ENCODE results near the gene TRIM40.

The TRIM40 gene

DNA sequence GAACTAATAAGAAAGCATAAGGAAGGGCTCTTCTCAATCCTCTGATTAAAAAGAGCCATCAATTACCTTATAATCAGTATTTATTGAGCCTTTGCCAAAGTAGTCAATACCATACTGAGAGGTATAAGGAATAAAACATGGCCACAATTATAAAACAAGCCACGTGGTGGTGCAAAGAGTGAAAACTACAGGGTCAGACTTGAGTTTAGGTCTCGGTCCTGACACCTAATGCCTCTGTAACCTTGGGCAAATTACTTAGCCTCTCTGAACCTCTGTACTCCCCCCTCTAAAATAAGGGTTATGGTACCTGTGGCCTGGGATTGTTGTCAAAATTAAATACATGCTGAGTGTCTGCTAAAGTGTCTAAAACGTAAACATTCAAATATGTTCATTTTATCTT lies 13.3 kb downstream of the TRIM40 start:
- no peak for DNase-seq (ENCODE audit: low read depth in 2 of 2)

DNA sequence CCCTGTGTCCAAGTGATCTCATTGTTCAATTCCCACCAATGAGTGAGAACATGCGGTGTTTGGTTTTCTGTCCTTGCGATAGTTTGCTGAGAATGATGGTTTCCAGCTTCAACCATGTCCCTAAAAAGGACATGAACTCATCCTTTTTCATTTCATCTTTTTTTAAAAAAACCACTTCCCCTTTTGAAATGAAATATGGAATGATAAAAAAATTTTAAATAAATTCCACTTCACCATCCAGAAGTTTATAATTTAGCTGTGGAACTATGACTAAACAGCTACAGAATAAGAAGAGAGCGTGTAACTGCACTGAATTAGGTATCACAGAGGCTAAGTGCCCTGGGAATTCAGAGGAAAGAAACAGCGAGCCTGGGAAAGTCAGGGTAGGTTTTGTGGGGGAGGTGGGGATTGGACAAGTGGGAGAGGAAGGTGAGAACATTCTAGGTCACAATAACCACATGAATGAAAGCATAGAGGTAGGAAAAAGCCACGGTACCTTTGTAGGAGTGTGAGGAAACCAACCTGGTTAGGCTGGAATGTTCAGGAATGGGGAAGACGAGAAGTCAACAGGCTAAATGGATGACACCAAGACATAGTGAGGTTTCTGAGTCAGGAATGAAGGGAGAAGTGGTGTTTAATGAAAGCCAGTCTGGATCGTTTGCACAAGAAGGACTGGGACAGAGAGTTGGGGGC lies 14.1 kb downstream of the TRIM40 start:
- no peak for DNase-seq (ENCODE audit: low read depth in 2 of 2)

DNA sequence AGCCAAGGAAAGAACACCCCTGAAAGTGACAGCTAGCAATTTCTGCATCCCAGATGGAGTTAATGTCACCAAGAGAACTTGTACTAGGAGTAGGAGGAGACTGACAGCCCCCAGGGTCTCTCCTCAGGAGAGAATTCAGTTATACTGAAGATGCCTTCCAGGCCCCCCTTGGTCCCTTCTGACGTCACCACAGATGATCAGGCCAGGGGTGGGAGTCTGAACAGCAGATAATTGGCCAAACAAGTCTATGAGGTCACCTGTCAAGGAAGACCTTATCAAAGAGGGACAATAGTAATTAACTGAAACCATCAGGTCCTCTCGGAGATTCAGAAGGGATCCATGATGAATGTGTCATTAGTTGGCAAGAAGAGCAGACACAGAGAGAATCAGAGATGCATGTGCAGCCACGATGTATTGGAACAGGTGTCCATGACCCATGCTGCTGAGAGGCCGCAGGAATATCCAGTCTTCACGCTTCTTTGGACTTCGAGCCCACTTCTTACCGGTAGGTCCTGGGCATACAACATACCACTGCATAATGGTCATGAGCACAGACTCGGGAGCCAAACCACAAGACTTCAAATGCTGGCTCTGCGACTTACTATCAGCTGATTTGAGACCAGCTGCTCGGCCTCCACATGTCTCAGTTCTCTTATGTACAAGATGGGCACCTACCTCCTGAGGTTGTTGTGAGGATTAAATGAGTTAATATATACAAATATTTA lies 14.9 kb downstream of the TRIM40 start:
- no peak for DNase-seq (ENCODE audit: low read depth in 2 of 2)

DNA sequence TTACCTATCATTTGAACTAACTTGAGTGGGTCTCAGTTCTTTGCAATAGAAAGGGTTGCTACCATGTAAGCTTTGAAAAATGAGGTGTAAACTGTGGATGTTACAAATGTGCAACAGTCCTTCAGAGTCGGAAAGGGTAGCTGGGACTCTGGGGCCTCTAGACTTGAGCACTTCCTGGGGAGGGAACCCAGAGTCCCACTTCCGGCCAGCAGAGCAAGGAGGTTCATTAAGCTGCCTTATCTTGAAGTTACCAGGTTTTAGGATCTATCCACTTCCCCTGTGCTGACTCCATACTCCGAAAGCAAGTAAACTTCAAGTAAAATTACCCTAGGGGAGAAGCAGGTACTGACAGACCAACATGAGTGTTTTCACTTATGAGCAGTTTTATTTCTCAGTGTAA lies 15.6 kb downstream of the TRIM40 start:
- DNase-seq (ENCODE audit: low read depth in 2 of 2) = no peak

DNA sequence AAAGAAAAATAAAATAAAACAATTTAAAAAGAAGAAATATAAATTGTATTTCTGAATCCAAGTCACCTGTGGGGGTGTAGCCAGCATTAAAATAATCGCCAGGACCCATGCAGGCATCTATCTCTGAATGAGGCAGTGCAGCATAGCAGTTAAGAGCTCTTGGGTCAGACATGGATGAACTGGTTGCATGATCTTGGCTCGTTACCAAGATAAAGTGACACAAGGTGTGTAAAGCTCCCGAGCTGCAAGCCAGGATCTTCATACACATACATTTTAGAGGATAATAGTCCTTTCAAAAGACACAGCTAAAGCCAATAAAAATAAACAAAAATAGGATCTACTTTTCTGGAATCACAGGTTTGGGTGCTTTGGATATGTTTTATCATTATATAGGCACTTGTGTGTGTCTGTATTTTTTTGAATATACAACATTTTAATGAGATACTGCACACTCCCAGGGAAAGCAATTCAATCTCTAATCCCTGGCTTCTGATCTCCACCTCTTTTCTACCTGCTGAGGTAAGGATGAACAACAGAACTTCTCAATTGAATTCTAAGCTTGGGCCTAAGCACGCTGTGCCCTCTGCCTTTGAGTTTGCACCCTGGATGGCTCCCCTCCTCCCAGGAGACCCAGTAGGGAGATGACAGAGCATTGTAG lies 16.2 kb downstream of the TRIM40 start:
- DNase-seq (ENCODE audit: low read depth in 2 of 2) = no peak

DNA sequence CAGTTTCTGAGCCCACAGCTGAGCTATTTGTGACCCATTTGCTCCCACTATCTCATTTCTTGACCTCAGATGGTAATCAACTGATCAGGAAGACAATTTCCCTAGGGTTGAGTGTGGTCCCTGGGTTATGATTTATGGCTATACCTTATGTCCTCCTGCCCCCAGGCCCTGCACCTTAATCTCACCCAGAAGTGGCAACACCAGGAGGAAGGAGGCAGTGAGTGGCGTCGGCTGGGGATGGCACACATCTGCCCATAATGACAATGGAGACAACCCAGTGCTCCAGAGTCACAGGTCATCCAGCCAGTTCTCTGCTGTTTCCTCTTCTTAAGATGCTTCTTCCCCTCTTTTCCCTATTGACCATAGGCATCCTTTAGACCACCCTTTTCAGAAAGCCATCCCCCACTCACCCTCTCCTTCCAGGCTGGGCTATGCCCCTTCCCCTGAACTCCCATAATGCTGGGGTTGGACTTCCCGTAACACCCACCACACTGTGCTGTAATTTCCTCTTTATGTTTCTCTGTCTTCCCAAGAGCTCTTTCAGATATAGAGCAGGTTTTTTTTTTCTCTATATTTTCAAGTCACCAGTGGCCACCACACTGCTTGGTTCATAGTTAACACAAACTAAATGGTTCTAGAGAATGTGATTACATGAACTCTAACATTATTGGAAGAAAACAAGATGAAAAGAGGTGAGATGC lies 17.1 kb downstream of the TRIM40 start:
- no peak for DNase-seq (ENCODE audit: low read depth in 2 of 2)

DNA sequence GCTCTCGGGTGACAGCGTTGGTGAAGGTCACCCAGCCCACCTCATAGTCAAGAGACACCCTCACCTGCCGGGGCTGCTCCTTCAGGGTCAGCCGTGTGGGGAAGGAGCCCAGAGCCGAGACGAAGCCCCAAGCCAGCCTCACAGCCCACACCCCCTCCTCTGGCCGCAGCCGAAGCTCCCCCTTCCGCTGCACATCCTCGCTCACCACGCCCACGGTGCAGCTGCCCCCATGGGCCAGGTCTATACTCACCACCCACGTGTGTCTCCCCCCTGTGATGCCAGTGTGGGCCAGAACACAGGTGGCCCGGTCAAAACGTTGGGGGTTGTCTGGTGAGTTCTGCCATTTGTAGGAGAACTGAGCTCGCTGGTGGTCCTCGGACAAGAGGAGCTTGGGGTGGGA lies 18.1 kb downstream of the TRIM40 start:
- DNase-seq (ENCODE audit: low read depth in 2 of 2) = no peak

DNA sequence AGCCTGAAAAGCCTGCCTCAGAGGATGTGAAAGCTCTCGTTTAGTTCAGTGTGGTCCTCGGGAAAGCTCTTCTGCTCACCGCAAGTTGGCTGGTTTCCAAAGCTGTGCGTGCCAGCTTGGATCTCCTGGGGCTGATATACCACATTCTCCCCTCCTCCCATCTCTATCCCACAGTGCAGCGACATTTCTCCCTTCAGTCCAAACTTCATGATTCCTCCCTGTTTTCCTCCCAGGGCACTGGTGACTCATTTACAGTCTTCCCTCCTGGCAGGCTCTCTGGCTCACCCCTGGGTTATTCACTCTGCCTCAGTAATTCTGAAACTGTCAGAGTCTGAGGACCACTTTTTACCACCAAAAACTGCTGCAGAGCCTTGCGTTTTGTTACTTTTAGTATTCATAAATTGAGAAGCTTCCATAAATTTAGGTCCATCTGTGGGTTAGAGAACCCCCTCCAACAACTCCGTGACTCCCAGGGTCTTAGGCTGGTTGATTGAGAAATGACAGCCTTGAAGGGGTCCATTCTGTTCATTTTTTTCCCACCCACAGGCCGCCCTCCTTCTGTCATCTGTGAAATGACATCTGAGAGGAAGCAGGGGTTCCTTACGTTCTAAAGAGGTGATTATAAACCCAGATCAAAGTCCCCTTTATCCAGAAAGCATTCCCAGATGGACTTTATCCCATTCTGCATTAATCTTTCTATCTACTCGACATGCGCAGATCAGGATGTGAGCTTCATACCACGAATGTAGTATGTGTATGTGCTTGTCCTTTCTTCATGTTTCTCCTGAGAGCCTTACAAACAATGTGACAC lies 19.0 kb downstream of the TRIM40 start:
- DNase-seq (ENCODE audit: low read depth in 2 of 2) = no peak

DNA sequence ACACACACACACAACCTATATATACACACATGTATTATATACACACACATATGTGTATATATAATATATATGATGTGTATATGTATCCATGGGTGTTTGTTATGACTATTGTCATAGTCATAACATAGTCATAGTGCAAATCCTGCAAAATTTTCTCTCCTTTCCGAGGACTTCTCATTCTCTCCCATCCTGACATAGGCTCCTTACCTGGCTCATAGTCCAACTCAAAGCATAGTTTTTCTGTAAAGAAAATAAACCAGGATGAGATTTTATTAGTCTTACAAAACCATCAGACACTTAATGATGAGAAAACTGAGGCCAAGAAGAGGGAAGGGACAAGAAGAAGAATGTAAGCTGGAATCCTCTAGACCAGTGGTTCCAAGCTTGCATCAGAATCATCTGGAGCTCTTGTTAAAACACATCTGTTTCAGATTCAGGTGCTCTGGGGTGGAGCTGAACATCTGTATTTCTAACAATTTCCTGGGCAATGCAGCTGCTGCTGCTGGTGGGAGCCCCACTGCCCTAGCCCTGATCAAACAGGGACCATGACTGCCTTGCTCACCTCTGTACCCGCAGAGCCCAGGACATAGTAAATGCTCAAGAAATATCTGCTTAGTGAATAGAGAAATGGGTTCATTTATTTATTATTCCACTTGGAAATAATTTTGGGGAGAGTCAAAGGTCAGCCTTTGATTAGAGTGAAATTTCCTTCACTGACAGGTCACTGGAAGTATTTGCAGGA lies 19.8 kb downstream of the TRIM40 start:
- no peak for DNase-seq (ENCODE audit: low read depth in 2 of 2)

DNA sequence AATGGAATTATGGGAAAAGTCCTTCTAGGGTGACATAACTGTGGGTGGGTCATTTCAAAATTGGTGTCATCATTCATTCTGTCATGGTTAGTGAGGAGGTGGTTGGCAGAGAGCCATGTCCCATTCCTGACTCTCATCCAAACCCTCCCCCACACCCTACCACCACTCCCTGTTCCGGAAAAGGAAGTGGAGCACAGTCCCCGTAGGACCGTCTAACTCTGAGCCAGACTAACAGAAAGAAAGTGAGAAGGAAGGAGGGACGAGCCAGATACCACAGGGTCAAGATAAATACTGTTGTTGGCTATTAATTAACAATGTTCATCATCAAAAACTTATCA lies 20.3 kb downstream of the TRIM40 start:
- DNase-seq (ENCODE audit: low read depth in 2 of 2) = no peak

DNA sequence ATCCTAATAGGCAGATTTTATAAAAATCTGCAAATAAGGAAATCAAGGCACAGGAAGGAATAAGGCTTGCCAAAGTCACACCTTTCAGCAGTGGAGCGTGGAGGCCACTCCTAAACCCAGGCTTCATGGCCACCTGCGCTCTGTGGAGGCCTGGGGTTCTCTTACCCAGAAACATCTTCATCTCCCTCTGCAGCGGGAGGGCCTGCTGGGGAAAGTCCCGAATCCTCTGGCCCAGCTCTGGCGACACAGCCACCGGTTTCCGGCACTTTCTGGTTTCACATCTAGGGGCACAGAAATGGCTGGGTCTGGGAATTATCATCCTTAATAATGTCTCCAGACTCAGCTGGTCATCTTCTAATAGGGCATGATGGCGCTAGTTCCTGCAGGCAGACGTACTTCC lies 20.8 kb downstream of the TRIM40 start:
- no peak for DNase-seq (ENCODE audit: low read depth in 2 of 2)

DNA sequence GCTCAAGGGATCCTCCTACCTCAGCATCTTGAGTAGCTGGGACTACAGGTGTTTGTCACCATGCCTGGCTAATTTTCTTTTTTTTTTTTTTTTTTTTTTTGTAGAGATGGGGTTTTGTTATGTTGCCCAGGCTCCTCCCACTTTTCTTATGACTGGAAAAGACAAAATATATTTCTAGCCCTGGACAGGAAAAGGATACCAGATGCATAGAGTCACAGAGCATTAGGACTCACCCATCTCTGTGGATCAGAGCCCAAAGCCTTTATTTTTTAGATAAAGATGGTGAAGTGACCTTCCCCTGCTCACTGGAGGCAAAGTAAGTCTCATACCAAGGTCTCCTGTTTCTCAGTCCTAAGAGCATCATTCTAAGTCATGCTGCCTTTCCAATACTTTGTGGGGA lies 21.6 kb downstream of the TRIM40 start:
- DNase-seq (ENCODE audit: low read depth in 2 of 2) = no peak

DNA sequence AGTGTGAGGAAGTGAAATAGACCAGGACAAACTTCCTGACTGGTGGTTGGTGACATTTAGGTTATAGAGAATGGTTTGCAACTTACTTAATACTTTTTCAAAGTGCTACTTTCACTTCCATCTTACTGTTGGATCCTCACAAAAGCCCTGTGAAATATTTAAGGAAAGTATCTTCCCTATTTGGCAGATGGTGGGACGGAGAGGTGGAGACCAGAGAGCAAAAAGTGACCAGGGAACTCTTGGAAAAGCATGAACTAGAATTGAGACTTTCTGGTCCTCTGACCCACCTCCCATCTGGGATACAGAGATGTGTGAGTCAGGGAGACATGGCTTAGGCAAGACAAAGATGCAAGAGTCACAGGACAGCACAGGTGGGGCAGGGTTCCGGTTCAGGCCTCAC lies 22.1 kb downstream of the TRIM40 start:
- DNase-seq (ENCODE audit: low read depth in 2 of 2) = no peak

DNA sequence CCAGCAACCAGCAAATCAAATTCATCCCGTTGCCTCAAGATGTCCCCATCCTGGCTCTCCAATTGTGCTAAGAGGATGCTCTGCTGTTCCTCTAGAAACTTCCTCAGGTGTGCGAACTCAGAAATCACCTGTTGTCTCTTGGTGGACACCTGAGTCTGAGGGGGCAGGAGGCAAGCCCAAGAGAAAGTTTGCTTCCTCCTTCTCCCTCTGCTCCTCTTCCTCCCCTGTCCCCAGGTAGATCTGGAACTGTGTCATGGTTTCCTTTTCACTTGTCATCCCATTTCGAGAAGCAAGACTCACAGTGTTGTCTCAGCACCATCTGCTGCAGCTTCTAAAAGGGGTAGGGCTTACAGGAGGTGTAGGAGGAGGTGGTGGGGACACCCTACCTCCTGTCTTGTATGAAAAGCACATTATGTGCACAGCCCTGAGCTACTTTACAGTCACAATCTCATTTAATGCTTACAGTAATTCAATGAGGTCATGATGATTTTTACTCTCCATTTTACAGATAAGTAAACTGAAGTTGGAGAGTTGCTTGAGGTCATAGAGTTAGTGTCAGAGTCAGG lies 22.6 kb downstream of the TRIM40 start:
- no peak for DNase-seq (ENCODE audit: low read depth in 2 of 2)

DNA sequence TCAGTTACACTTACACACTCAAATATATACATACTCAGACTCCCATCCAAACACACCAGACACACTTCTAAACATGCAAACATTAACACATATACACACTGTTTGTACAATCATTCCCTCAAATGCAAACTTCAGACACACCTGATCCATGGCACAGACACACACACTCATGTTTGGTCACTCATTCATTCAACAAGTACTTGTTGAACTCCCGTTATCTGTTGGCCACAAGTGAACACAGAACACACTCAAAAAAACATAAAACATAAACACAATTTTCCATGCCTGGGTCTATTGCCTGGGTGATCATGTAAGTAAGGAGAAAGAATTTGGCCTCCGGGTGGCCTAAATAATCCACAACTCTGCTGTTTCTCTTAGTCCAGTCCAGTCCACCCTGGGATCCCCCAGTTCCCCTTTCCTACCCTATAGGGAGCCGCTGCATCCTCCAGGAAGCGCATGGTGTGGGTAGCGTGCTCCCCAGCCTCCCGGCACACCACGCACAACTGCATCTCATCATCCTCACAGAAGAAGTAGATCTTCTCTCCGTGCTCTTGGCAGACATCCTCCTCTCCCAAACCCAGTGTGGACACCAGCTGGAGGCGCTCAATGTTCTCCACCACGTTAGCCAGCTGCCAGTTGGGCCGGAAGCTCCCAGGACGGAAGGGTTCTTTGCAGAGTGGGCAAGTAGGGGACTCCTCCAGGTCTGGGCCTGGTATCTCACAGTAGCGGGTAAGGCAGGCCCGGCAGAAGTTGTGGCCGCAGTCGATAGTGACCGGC lies 24.3 kb downstream of the TRIM40 start:
- no peak for DNase-seq (ENCODE audit: low read depth in 2 of 2)

DNA sequence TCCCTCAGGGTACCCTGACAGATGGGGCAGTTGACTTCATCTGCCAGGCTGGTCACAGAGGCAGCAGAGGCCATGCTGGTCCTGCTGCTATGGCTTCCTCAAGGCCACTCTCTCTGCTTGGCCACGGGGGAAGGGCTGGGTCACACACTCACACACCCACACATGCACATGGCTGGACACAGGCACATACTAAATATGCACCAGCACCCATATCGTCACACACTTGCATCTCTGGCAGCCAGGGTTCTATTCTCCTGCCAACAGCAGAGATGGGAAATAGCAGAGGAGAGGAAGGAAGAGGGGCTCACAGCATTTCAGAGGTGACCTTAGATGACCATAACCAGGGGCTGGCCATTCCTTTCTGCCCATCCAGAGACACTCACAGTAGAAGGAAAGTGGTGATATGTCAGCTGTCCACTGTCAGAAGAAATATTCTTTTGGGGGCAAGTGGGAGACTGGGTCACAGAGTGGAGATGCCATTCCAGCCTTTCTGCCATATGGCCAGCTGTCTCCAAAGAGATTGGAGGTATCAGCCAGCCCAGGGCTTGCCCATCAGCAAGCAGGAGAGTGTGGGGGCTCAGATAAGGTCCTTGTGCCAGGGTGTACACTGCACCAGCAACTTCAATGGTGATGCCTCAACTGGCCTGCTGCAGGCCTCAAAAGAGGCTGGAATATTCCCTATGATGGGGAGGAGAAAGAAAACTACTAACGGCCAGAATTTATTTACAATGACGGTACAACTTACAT lies 25.0 kb downstream of the TRIM40 start, which contains the start of gene TRIM10:
Gene TRIM10 (minus strand): TSS at position 427 of the 747 bp plus-strand sequence. CDS start 353 bp downstream, at position 74.
- no peak for DNase-seq (ENCODE audit: low read depth in 2 of 2)

DNA sequence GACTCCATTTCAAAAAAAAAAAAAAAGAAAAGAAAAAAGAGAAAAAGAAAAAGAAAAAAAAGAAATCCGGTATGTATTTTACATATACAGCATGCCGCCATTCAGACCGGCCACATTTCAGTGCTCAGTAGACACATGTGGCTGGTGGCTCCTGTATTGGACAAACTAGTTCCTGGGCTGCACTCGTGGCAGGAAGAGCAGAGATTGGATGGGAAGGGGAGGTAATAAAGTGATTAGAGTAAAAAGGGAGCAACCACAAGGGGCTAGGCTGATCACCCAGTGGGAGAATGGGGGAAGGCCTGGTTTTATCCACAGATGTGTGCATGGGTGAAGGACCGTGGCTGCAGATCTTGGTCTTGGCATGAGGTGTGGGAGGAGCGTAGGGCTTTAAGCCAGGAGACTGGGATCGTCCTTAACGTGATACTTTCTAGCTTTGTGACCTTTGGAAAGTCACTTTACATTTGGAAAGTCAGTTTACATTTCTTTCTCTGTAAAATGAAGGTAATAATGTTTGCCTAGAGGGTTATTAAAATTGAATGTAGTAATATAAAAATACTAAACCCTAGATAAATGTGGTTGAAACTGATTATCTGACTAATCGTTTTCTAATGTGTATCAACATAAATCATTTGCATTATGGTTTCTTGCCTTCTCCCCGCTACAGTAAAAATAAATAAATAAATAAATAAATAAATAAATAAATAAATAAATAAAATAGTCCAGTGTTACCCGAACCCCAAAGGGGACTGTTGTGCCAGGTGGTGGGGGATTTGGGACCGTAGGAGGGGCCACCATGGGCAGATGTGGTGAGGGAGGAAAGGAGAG lies 26.5 kb downstream of the TRIM40 start:
- DNase-seq (ENCODE audit: low read depth in 2 of 2) = no peak

Measured in stimulated activated CD4-positive, alpha-beta T cell treated with anti-CD3 and anti-CD28 coated beads, Interleukin-12 subunit alpha, Interleukin-12 subunit beta, amount 100 ng/mL, for 24 hours (primary cell).